IMR-90 (cell line): Measurements from ENCODE around the gene RAP2A. TPM values are rescaled to one million over a fixed set of nuclear protein-coding genes. Genes with fewer than 3 reads are reported as not detected.

Experiments used
- ATAC-seq: fragments of 200-7000 bp; cut with Tn5 transposase; 2 replicates; pipeline ENCODE4 v1.9.1; 2020; ENCODE audit warnings: low read depth, mild to moderate bottlenecking, moderate library complexity
- BruUV-seq: library from RNA; stranded (reverse); fragments of 400-500 nt; replicated peaks from 2 replicates; lab custom pipeline; 2021; lab: Mats Ljungman, UMichigan
- CTCF ChIA-PET: fragments of 300-600 bp; formaldehyde crosslinking; extraction: SDS; loops from one replicate; lab custom pipeline; 2021; ENCODE audit warnings: antibody characterized with exemption; lab: Yijun Ruan, JAX
- POLR2A ChIA-PET: fragments of 300-600 bp; sonication (Branson Sonifier 250); formaldehyde crosslinking; loops from one replicate; lab custom pipeline; 2022; ENCODE audit warnings: antibody characterized with exemption; ENCODE audit not compliant: unreplicated experiment; lab: Charles Lee
- DNase-seq: peaks from one replicate; pipeline ENCODE4 v3.0.0; 2013
- H2AFZ ChIP-seq: replicated peaks from 2 replicates; pipeline ENCODE3; 2013; ENCODE audit warnings: low read length, mild to moderate bottlenecking; ENCODE audit not compliant: poor library complexity
- H2AK5ac ChIP-seq: 2 replicates; pipeline ENCODE4 v1.6.1; 2013; ENCODE audit warnings: low read depth, low read length, inconsistent platforms
- H2AK9ac ChIP-seq: replicated peaks from 2 replicates; pipeline ENCODE3; 2013; ENCODE audit warnings: mild to moderate bottlenecking, low read depth, low read length, moderate library complexity; ENCODE audit not compliant: poor library complexity
- H2BK120ac ChIP-seq: 2 replicates; pipeline ENCODE4 v1.6.1; 2013; ENCODE audit warnings: low read depth, low read length, inconsistent platforms
- H2BK15ac ChIP-seq: 3 replicates; pipeline ENCODE4 v1.6.1; 2013; ENCODE audit warnings: low read depth, low read length, inconsistent platforms
- H2BK20ac ChIP-seq: 2 replicates; pipeline ENCODE4 v1.6.1; 2013; ENCODE audit warnings: low read depth, mild to moderate bottlenecking, inconsistent platforms, low read length, moderate library complexity
- H2BK5ac ChIP-seq: 2 replicates; pipeline ENCODE4 v1.6.1; 2013; ENCODE audit warnings: mild to moderate bottlenecking, low read depth, low read length, inconsistent platforms; ENCODE audit not compliant: poor library complexity, severe bottlenecking
- H3K14ac ChIP-seq: replicated peaks from 2 replicates; pipeline ENCODE4 v1.6.1; 2013; ENCODE audit warnings: low read depth, low read length, inconsistent platforms
- H3K18ac ChIP-seq: 2 replicates; pipeline ENCODE4 v1.6.1; 2013; ENCODE audit warnings: low read depth, low read length, control low read depth
- H3K23ac ChIP-seq: 2 replicates; pipeline ENCODE4 v1.6.1; 2013; ENCODE audit warnings: low read depth, low read length, inconsistent platforms
- H3K27ac ChIP-seq: 2 replicates; pipeline ENCODE4 v1.5.1; 2013; ENCODE audit warnings: mild to moderate bottlenecking, control low read depth, low read length; ENCODE audit not compliant: insufficient read depth
- H3K27me3 ChIP-seq: 2 replicates; pipeline ENCODE4 v1.6.1; 2013; ENCODE audit warnings: low read length; ENCODE audit not compliant: control insufficient read depth, insufficient read depth
- H3K36me3 ChIP-seq: 2 replicates; pipeline ENCODE4 v1.6.1; 2013; ENCODE audit warnings: low read length, mixed read lengths; ENCODE audit not compliant: control insufficient read depth, insufficient read depth
- H3K4ac ChIP-seq: 2 replicates; pipeline ENCODE4 v1.6.1; 2013; ENCODE audit warnings: low read depth, low read length, inconsistent platforms
- H3K4me1 ChIP-seq: 2 replicates; pipeline ENCODE4 v1.6.1; 2013; ENCODE audit warnings: low read length, mixed read lengths; ENCODE audit not compliant: control insufficient read depth, insufficient read depth
- H3K4me2 ChIP-seq: 2 replicates; pipeline ENCODE4 v1.6.1; 2013; ENCODE audit warnings: low read depth, mild to moderate bottlenecking, control low read depth, low read length, moderate library complexity
- H3K4me3 ChIP-seq: 2 replicates; pipeline ENCODE4 v1.5.1; 2013; ENCODE audit warnings: low read depth, mild to moderate bottlenecking, control low read depth, low read length, moderate library complexity; ENCODE audit not compliant: insufficient read depth
- H3K56ac ChIP-seq: 2 replicates; pipeline ENCODE4 v1.6.1; 2013; ENCODE audit warnings: low read length, inconsistent platforms; ENCODE audit not compliant: insufficient read depth; ENCODE audit errors: extremely low read depth
- H3K79me1 ChIP-seq, 2 experiments: 2 replicates each; pipeline ENCODE4 v1.6.1; 2013; ENCODE audit warnings: low read length in 2 of 2, inconsistent platforms in 1 of 2, low read depth in 1 of 2
- H3K9ac ChIP-seq: 2 replicates; pipeline ENCODE4 v1.6.1; 2013; ENCODE audit warnings: low read depth, low read length, control low read depth
- H3K9me1 ChIP-seq: 2 replicates; pipeline ENCODE4 v1.6.1; 2013; ENCODE audit warnings: low read length, inconsistent platforms; ENCODE audit not compliant: insufficient read depth
- H3K9me3 ChIP-seq: 2 replicates; pipeline ENCODE4 v1.6.1; 2013; ENCODE audit warnings: low read length; ENCODE audit not compliant: control insufficient read depth, insufficient read depth
- H4K20me1 ChIP-seq: 2 replicates; pipeline ENCODE4 v1.6.1; 2013; ENCODE audit warnings: low read length, inconsistent platforms; ENCODE audit not compliant: insufficient read depth
- H4K5ac ChIP-seq: 2 replicates; pipeline ENCODE4 v1.6.1; 2013; ENCODE audit warnings: mild to moderate bottlenecking, low read depth, low read length, control low read depth
- H4K8ac ChIP-seq, 2 experiments: 2 replicates each; pipeline ENCODE4 v1.6.1; 2013; ENCODE audit warnings: low read depth in 2 of 2, low read length in 2 of 2, control low read depth in 1 of 2, inconsistent platforms in 1 of 2
- H4K91ac ChIP-seq: 2 replicates; pipeline ENCODE4 v1.6.1; 2013; ENCODE audit warnings: low read depth, low read length, inconsistent platforms; ENCODE audit not compliant: insufficient read depth
- FOS ChIP-seq: fragments of 150-350 bp; IDR thresholded peaks from 2 replicates; pipeline ENCODE4 v1.6.1; 2016; ENCODE audit warnings: low read depth, low read length
- NFE2L2 ChIP-seq: fragments of 150-350 bp; IDR thresholded peaks from 2 replicates; pipeline ENCODE4 v1.6.1; 2016; ENCODE audit warnings: low read depth, mild to moderate bottlenecking, low read length
- RCOR1 ChIP-seq: IDR thresholded peaks from 2 replicates; pipeline ENCODE4 v1.6.1; 2012; ENCODE audit warnings: mild to moderate bottlenecking, low read length, improper control_type of control experiment; ENCODE audit not compliant: insufficient replicate concordance
- RFX5 ChIP-seq: IDR thresholded peaks from 2 replicates; pipeline ENCODE4 v1.8.0; 2012; ENCODE audit warnings: low read depth, mild to moderate bottlenecking, low read length, moderate library complexity
- WGBS, 2 experiments: methylation state at CpG; one replicate each; pipeline versions ENCODE4 v1.1.5 to v1.1.7; 2013; ENCODE audit warnings: missing lambda C conversion rate in 2 of 2; ENCODE audit not compliant: insufficient read length in 1 of 2; ENCODE audit errors: extremely low coverage in 2 of 2; 5-methylcytosine and 5-hydroxymethylcytosine counted together
- dilution Hi-C: fragments of 300-500 bp; cut with HindIII; formaldehyde crosslinking; loops from one replicate; pipeline ENCODE4 v1.14.3; 2018; ENCODE audit warnings: low sequenced_read_pairs; ENCODE audit not compliant: unreplicated experiment
- in situ Hi-C: fragments of 300-500 bp; cut with MboI; formaldehyde crosslinking; loops from 3 replicates; pipeline ENCODE4 v1.14.3; 2019; ENCODE audit warnings: low sequenced_read_pairs, inconsistent platforms, mixed read lengths
- intact Hi-C: fragments of 100-400 bp; cut with micrococcal nuclease; formaldehyde crosslinking; loops from 2 replicates; pipeline ENCODE4 v1.10.0; 2022
- polyA plus RNA-seq, 3 experiments: library from polyadenylated mRNA; depleted of rRNA; stranded (reverse); fragments of >200 nt; gene quantifications; 2 replicates each; pipeline ENCODE4 v1.2.3, GENCODE V29; 2012; ENCODE audit warnings: low replicate concordance in 1 of 3
- total RNA-seq: library from RNA; depleted of rRNA; stranded (reverse); fragments of >200 nt; gene quantifications from 2 replicates; pipeline ENCODE4 v1.2.3, GENCODE V29; 2012

The RAP2A gene
- total and polyA plus RNA-seq, 2 of the 4 experiments (the other 2 are of a cell fraction): 6.4 to 21.0 TPM

DNA sequence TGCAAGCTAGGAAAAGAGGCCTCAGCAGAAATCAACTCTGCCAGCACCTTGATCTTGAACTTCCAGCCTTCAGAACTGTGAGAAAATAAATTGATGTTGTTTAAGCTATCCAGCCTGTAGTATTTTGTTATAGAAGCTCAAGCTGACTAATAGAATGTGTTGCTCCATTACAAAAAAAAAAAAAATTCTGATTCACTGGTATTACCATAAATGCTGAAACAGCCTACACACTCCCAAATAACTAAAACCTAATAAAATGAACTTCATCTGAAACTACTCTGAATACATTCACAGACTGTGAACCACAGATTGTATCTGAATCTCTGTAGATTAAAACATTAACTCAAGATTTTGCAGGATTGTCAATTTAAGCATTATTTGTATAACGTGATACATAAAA is 49.5 kb downstream of the RAP2A start:
- Histone ChIP-seq H2AFZ (no peak overlapping the region), H3K9me1 (no peaks in the 10 kb centered on the region), H3K27ac (no peak overlapping the region), H2BK15ac (no peak overlapping the region), H3K4me2 (no peak overlapping the region), H3K4me1 (peaks cover 2% of the 10 kb centered on the region), H4K20me1 (no peaks in the 10 kb centered on the region), H3K4ac (no peak overlapping the region), H2AK5ac (no peak overlapping the region), H4K8ac (no peak overlapping the region), H3K36me3 (no peaks in the 10 kb centered on the region), H3K56ac (no peak overlapping the region), H3K27me3 (no peaks in the 10 kb centered on the region), H3K9ac (no peak overlapping the region), H4K91ac (no peak overlapping the region), H3K18ac (no peak overlapping the region), H3K23ac (no peak overlapping the region), H2BK5ac (no peak overlapping the region), H2BK120ac (no peak overlapping the region), H4K5ac (no peak overlapping the region), H3K4me3 (no peak overlapping the region), H2AK9ac (no peak overlapping the region), H3K9me3 (no peaks in the 10 kb centered on the region), H3K14ac (no peak overlapping the region), H3K79me1 (no peaks in the 10 kb centered on the region), H2BK20ac (no peak overlapping the region)
- in situ Hi-C loops (no loop called here), dilution Hi-C loops (no loop called here), intact Hi-C loops (no loop called here)
- TF ChIP-seq RFX5 (no peak), FOS (no peak), NFE2L2 (no peak), RCOR1 (no peak)
- ChIA-PET POLR2A (no interaction called here), CTCF (interaction anchor here (1.3 kb wide), 1 partner anchor 50 kb away, joined by 3 read pairs; no protein-coding TSS in a partner anchor)
- BruUV-seq: no TSS peak
- ATAC-seq: no peak
- no peak for DNase-seq
- WGBS, 2 experiments: no CpG with 5 or more reads among the region's 1 CpG
